ENCODE data around the gene CELA2A. TPM values are rescaled to one million over a fixed set of nuclear protein-coding genes. Genes with fewer than 3 reads are reported as not detected.
"Not testable (repeated sequence)": the region's sequence is repeated elsewhere in the genome, so short reads cannot be mapped to it uniquely, and the experiment has no call there.

CELA2A gene
- total and polyA plus RNA-seq, 4 donors = 0.63 to 1.8 (median 1.3) TPM; not detected in 1

- intact Hi-C loops (cut with DNase I) = no loop called here
- H3K4me1 ChIP-seq (ENCODE audit: control insufficient read depth in 1 of 2, insufficient read depth in 2 of 2, low read length in 2 of 2) = no peaks in the 10 kb centered on the region
- H3K9me3 ChIP-seq (ENCODE audit: control insufficient read depth, low read length) = no peaks in the 10 kb centered on the region
- H3K27ac ChIP-seq (ENCODE audit: low read depth in 1 of 2, low read length in 2 of 2) = no peak overlapping the region
- no peak overlapping the region for H3K4me3 ChIP-seq (ENCODE audit: low read length in 2 of 2)
- no peak for DNase-seq
- 26% methylated on average over 3 of the region's 3 CpGs for WGBS, 2 donors
- no peaks in the 10 kb centered on the region for H3K36me3 ChIP-seq (ENCODE audit: control insufficient read depth in 1 of 2, insufficient read depth in 2 of 2, low read length in 1 of 2)
- no peaks in the 10 kb centered on the region for H3K27me3 ChIP-seq (ENCODE audit: control insufficient read depth in 1 of 2, insufficient read depth in 2 of 2, low read length in 1 of 2)
- no peak for ATAC-seq (ENCODE audit: low FRiP score)
Observed at GRCh38 chr1:15454256-15454655, 2.3 kb upstream of the CELA2A start.

GRCh38 chr1:15455522-15455921 is 1.0 kb upstream of the CELA2A start:
- Histone ChIP-seq H3K27ac (ENCODE audit: low read depth in 1 of 2, low read length in 2 of 2) (no peak overlapping the region), H3K9me3 (ENCODE audit: control insufficient read depth, low read length) (no peaks in the 10 kb centered on the region), H3K36me3 (ENCODE audit: control insufficient read depth in 1 of 2, insufficient read depth in 2 of 2, low read length in 1 of 2) (no peaks in the 10 kb centered on the region), H3K4me3 (ENCODE audit: low read length in 2 of 2) (no peak overlapping the region), H3K27me3 (ENCODE audit: control insufficient read depth in 1 of 2, insufficient read depth in 2 of 2, low read length in 1 of 2) (no peaks in the 10 kb centered on the region), H3K4me1 (ENCODE audit: control insufficient read depth in 1 of 2, insufficient read depth in 2 of 2, low read length in 2 of 2) (no peaks in the 10 kb centered on the region)
- WGBS, 2 donors = 95% methylated on average over 6 of the region's 6 CpGs
- ATAC-seq (ENCODE audit: low FRiP score) = no peak
- intact Hi-C loops (cut with DNase I) = no loop called here
- no peak for DNase-seq

DNA sequence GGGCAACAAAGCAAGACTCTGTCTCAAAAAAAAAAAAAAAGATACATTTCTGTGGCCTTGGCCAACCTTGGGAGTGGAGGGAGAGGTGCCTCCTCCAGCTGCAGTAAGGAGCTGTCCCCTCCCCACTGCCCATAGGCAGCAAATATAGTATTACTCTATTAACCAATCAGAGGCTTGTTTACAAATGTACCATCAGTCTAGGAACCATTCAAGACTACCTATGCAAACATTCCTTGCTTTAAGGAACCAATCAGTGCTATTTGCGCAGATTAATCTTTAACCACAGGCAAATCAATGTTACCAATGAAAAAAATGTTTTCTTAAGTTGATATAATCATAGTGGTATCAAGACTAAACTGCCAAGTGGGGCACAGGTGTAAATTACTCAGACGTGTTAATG is 1.1 kb downstream of the CELA2A start:
- Histone ChIP-seq H3K36me3 (ENCODE audit: control insufficient read depth in 1 of 2, insufficient read depth in 2 of 2, low read length in 1 of 2) (no peaks in the 10 kb centered on the region), H3K9me3 (ENCODE audit: control insufficient read depth, low read length) (no peaks in the 10 kb centered on the region), H3K4me1 (ENCODE audit: control insufficient read depth in 1 of 2, insufficient read depth in 2 of 2, low read length in 2 of 2) (no peaks in the 10 kb centered on the region), H3K27ac (ENCODE audit: low read depth in 1 of 2, low read length in 2 of 2) (no peak overlapping the region), H3K4me3 (ENCODE audit: low read length in 2 of 2) (no peak overlapping the region), H3K27me3 (ENCODE audit: control insufficient read depth in 1 of 2, insufficient read depth in 2 of 2, low read length in 1 of 2) (no peaks in the 10 kb centered on the region)
- ATAC-seq (ENCODE audit: low FRiP score) (no peak), DNase-seq (no peak)
- intact Hi-C loops (cut with DNase I) = no loop called here
- WGBS, 2 donors = 80 to 83% methylated on average over 2 of the region's 2 CpGs

GRCh38 chr1:15458388-15458787 is 1.9 kb downstream of the CELA2A start:
- ATAC-seq (ENCODE audit: low FRiP score); H3K27me3 ChIP-seq (ENCODE audit: control insufficient read depth in 1 of 2, insufficient read depth in 2 of 2, low read length in 1 of 2); H3K9me3 ChIP-seq (ENCODE audit: control insufficient read depth, low read length); H3K36me3 ChIP-seq (ENCODE audit: control insufficient read depth in 1 of 2, insufficient read depth in 2 of 2, low read length in 1 of 2); H3K27ac ChIP-seq (ENCODE audit: low read depth in 1 of 2, low read length in 2 of 2); intact Hi-C loops (cut with DNase I); H3K4me1 ChIP-seq (ENCODE audit: control insufficient read depth in 1 of 2, insufficient read depth in 2 of 2, low read length in 2 of 2); H3K4me3 ChIP-seq (ENCODE audit: low read length in 2 of 2); DNase-seq: not testable (repeated sequence)
- WGBS, 2 donors = 90 to 93% methylated on average over 4 of the region's 4 CpGs

DNA sequence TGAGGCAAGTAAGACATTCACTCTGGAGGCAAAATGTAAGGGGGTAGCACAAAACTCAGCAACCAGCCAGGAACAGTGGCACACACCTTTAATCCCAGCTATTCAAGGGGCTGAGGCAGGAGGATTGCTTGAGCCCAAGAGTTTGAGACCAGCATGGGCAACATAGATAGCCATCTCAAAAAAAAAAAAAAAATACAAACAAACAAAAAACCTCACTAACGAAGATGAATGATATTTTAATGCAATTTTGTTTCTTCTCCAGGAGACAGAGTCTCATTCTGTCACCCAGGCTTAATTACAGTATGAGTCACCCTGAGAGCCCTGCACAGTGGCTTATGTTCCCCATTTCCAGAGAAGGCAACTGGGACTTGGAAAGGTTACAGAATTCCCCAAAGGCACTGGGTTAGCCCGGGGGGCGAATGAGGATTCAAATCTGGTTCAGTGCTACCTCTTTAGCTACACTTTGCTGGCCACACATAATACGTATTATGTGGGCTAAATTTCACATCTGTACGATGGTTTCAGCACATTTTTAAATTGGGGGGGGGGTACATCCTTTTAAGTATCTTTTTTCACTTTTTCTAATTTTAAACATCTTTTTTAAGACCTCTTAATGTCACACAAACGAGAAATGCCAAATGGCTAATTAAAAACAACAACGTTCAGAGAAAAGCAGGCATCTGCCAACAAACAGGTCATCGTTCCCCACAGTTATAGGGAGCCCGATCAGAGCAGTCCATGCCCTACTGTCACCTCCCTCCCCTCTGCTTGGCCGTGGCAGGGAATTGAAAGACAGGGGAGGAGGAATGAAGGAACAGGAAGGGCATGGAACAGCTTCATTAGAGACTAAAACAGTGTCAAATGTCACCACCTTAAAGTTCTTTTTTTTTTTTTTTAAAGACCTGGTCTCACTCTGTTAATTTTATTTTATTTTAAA is 3.5 kb downstream of the CELA2A start:
- Histone ChIP-seq H3K27ac (ENCODE audit: low read depth in 1 of 2, low read length in 2 of 2) (no peak overlapping the region), H3K4me3 (ENCODE audit: low read length in 2 of 2) (no peak overlapping the region), H3K36me3 (ENCODE audit: control insufficient read depth in 1 of 2, insufficient read depth in 2 of 2, low read length in 1 of 2) (no peaks in the 10 kb centered on the region), H3K4me1 (ENCODE audit: control insufficient read depth in 1 of 2, insufficient read depth in 2 of 2, low read length in 2 of 2) (no peaks in the 10 kb centered on the region), H3K9me3 (ENCODE audit: control insufficient read depth, low read length) (no peaks in the 10 kb centered on the region), H3K27me3 (ENCODE audit: control insufficient read depth in 1 of 2, insufficient read depth in 2 of 2, low read length in 1 of 2) (no peaks in the 10 kb centered on the region)
- ATAC-seq (ENCODE audit: low FRiP score) = no peak
- WGBS, 2 donors = 38 to 40% methylated on average over 10 of the region's 10 CpGs
- no peak for DNase-seq
- intact Hi-C loops (cut with DNase I) = no loop called here

- no peaks in the 10 kb centered on the region for H3K27me3 ChIP-seq (ENCODE audit: control insufficient read depth in 1 of 2, insufficient read depth in 2 of 2, low read length in 1 of 2)
- ATAC-seq (ENCODE audit: low FRiP score) (no peak), DNase-seq (no peak)
- intact Hi-C loops (cut with DNase I) = no loop called here
- no peaks in the 10 kb centered on the region for H3K9me3 ChIP-seq (ENCODE audit: control insufficient read depth, low read length)
- 88 to 90% methylated on average over 9 of the region's 9 CpGs for WGBS, 2 donors
- no peak overlapping the region for H3K4me3 ChIP-seq (ENCODE audit: low read length in 2 of 2)
- H3K4me1 ChIP-seq (ENCODE audit: control insufficient read depth in 1 of 2, insufficient read depth in 2 of 2, low read length in 2 of 2) = no peaks in the 10 kb centered on the region
- no peak overlapping the region for H3K27ac ChIP-seq (ENCODE audit: low read depth in 1 of 2, low read length in 2 of 2)
- no peaks in the 10 kb centered on the region for H3K36me3 ChIP-seq (ENCODE audit: control insufficient read depth in 1 of 2, insufficient read depth in 2 of 2, low read length in 1 of 2)
Observed at GRCh38 chr1:15460708-15461095, 4.2 kb downstream of the CELA2A start.

- H3K27ac ChIP-seq (ENCODE audit: low read depth in 1 of 2, low read length in 2 of 2); intact Hi-C loops (cut with DNase I); DNase-seq; H3K9me3 ChIP-seq (ENCODE audit: control insufficient read depth, low read length); H3K4me3 ChIP-seq (ENCODE audit: low read length in 2 of 2); ATAC-seq (ENCODE audit: low FRiP score); H3K4me1 ChIP-seq (ENCODE audit: control insufficient read depth in 1 of 2, insufficient read depth in 2 of 2, low read length in 2 of 2); H3K27me3 ChIP-seq (ENCODE audit: control insufficient read depth in 1 of 2, insufficient read depth in 2 of 2, low read length in 1 of 2); H3K36me3 ChIP-seq (ENCODE audit: control insufficient read depth in 1 of 2, insufficient read depth in 2 of 2, low read length in 1 of 2): not testable (repeated sequence)
- 79 to 81% methylated on average over 12 to 14 of the region's 15 CpGs for WGBS, 2 donors
Observed at GRCh38 chr1:15463064-15463800, 6.7 kb downstream of the CELA2A start.

DNA sequence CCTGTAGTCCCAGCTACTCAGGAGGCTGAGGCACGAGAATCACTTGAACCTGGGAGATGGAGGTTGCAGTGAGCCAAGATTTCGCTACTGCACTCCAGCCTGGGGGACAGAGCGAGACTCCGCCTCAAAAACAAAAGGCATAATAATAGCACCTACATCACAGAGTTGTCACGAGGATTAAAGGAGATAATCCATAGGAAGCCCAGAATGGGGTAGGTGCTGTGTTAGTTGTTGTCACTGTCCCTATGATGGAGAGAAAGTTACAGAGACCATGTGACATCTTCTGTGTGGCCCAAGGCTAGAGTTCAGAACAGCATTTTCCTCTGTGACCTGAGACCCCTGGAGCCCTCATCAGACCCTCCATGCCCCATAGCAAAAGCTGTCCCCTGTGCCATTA is 7.4 kb downstream of the CELA2A start:
- 92 to 93% methylated on average over 5 of the region's 5 CpGs for WGBS, 2 donors
- intact Hi-C loops (cut with DNase I); H3K27me3 ChIP-seq (ENCODE audit: control insufficient read depth in 1 of 2, insufficient read depth in 2 of 2, low read length in 1 of 2); H3K4me3 ChIP-seq (ENCODE audit: low read length in 2 of 2); H3K27ac ChIP-seq (ENCODE audit: low read depth in 1 of 2, low read length in 2 of 2); H3K36me3 ChIP-seq (ENCODE audit: control insufficient read depth in 1 of 2, insufficient read depth in 2 of 2, low read length in 1 of 2); H3K4me1 ChIP-seq (ENCODE audit: control insufficient read depth in 1 of 2, insufficient read depth in 2 of 2, low read length in 2 of 2); DNase-seq; H3K9me3 ChIP-seq (ENCODE audit: control insufficient read depth, low read length); ATAC-seq (ENCODE audit: low FRiP score): not testable (repeated sequence)

- Histone ChIP-seq H3K4me3 (ENCODE audit: low read length in 2 of 2) (no peak overlapping the region), H3K9me3 (ENCODE audit: control insufficient read depth, low read length) (no peaks in the 10 kb centered on the region), H3K4me1 (ENCODE audit: control insufficient read depth in 1 of 2, insufficient read depth in 2 of 2, low read length in 2 of 2) (no peaks in the 10 kb centered on the region), H3K36me3 (ENCODE audit: control insufficient read depth in 1 of 2, insufficient read depth in 2 of 2, low read length in 1 of 2) (no peaks in the 10 kb centered on the region), H3K27me3 (ENCODE audit: control insufficient read depth in 1 of 2, insufficient read depth in 2 of 2, low read length in 1 of 2) (no peaks in the 10 kb centered on the region), H3K27ac (ENCODE audit: low read depth in 1 of 2, low read length in 2 of 2) (no peak overlapping the region)
- no peak for DNase-seq
- intact Hi-C loops (cut with DNase I) = no loop called here
- ATAC-seq (ENCODE audit: low FRiP score) = no peak
- WGBS, 2 donors = 79 to 81% methylated on average over 7 of the region's 7 CpGs
Observed at GRCh38 chr1:15465674-15466073, 9.1 kb downstream of the CELA2A start.
